ENCODE measurements around the gene SLC7A14. TPM values are rescaled to one million over a fixed set of nuclear protein-coding genes. Genes with fewer than 3 reads are reported as not detected.

SLC7A14 gene
- total and polyA plus RNA-seq, 7 experiments from 2014 or later = not detected

- no peak for ATAC-seq
- CTCF ChIA-PET = no interaction called here
- no peak overlapping the region for H3K27ac Mint-ChIP-seq
These were observed 98.8 kb downstream of the SLC7A14 start for GRCh38 chr3:170487031-170487430.

GRCh38 chr3:170486398-170486797 is 99.5 kb downstream of the SLC7A14 start:
- no peaks in the 10 kb centered on the region for H3K27me3 ChIP-seq (ENCODE audit: control insufficient read depth in 2 of 2, insufficient read depth in 2 of 2, low read length in 2 of 2)
- no peak overlapping the region for H3K4me3 ChIP-seq (ENCODE audit: low read length)
- H3K4me1 ChIP-seq (ENCODE audit: control insufficient read depth in 2 of 2, insufficient read depth in 2 of 2, low read length in 2 of 2) = no peaks in the 10 kb centered on the region
- Mint-ChIP-seq H3K27me3 (peaks cover 5 to 15% (median 10%) of the 10 kb centered on the region in 5 donors), H3K4me1 (peaks cover 0 to 2% (median 0%) of the 10 kb centered on the region in 7 donors), H3K4me3 (no peak overlapping the region), H3K9me3 (no peaks in the 10 kb centered on the region), H3K27ac (no peak overlapping the region), H3K36me3 (no peaks in the 10 kb centered on the region)
- no peaks in the 10 kb centered on the region for H3K36me3 ChIP-seq (ENCODE audit: control insufficient read depth in 2 of 3, insufficient read depth in 3 of 3, low read length in 3 of 3)
- H3K9me3 ChIP-seq (ENCODE audit: control insufficient read depth in 2 of 3, low read length in 3 of 3) = no peaks in the 10 kb centered on the region
- H3K27ac ChIP-seq (ENCODE audit: low read depth, low read length) = no peak overlapping the region
- ChIA-PET CTCF (interaction anchor here (0.7 kb wide), 1 partner anchor 122 kb away, joined by 3 read pairs; no protein-coding TSS in a partner anchor), POLR2A (no interaction called here)
- intact Hi-C loops (cut with micrococcal nuclease) = no loop called here
- DNase-seq (no peak), ATAC-seq (no peak)

More at GRCh38 chr3:170487031-170487430, 98.8 kb downstream of the SLC7A14 start:
- Histone ChIP-seq H3K9me3 (ENCODE audit: control insufficient read depth in 2 of 3, low read length in 3 of 3) (no peaks in the 10 kb centered on the region), H3K36me3 (ENCODE audit: control insufficient read depth in 2 of 3, insufficient read depth in 3 of 3, low read length in 3 of 3) (no peaks in the 10 kb centered on the region), H3K27me3 (ENCODE audit: control insufficient read depth in 2 of 2, insufficient read depth in 2 of 2, low read length in 2 of 2) (no peaks in the 10 kb centered on the region), H3K4me1 (ENCODE audit: control insufficient read depth in 2 of 2, insufficient read depth in 2 of 2, low read length in 2 of 2) (no peaks in the 10 kb centered on the region), H3K4me3 (ENCODE audit: low read length) (no peak overlapping the region), H3K27ac (ENCODE audit: low read depth, low read length) (no peak overlapping the region)
- H3K4me1 Mint-ChIP-seq = peaks cover 0 to 2% (median 0%) of the 10 kb centered on the region in 7 donors
- intact Hi-C loops (cut with micrococcal nuclease) = no loop called here
- DNase-seq = no peak
- H3K9me3 Mint-ChIP-seq = no peaks in the 10 kb centered on the region
- no peaks in the 10 kb centered on the region for H3K36me3 Mint-ChIP-seq
- POLR2A ChIA-PET = no interaction called here
- H3K4me3 Mint-ChIP-seq = no peak overlapping the region
- H3K27me3 Mint-ChIP-seq = peaks cover 5 to 15% (median 10%) of the 10 kb centered on the region in 5 donors

GRCh38 chr3:170485696-170486095 is 100.2 kb downstream of the SLC7A14 start:
- CTCF ChIA-PET = interaction anchor here (0.7 kb wide), 1 partner anchor 122 kb away, joined by 3 read pairs; no protein-coding TSS in a partner anchor
- no peak overlapping the region for H3K4me3 Mint-ChIP-seq
- Histone ChIP-seq H3K27me3 (ENCODE audit: control insufficient read depth in 2 of 2, insufficient read depth in 2 of 2, low read length in 2 of 2) (no peaks in the 10 kb centered on the region), H3K9me3 (ENCODE audit: control insufficient read depth in 2 of 3, low read length in 3 of 3) (no peaks in the 10 kb centered on the region), H3K36me3 (ENCODE audit: control insufficient read depth in 2 of 3, insufficient read depth in 3 of 3, low read length in 3 of 3) (no peaks in the 10 kb centered on the region), H3K4me3 (ENCODE audit: low read length) (no peak overlapping the region), H3K27ac (ENCODE audit: low read depth, low read length) (no peak overlapping the region), H3K4me1 (ENCODE audit: control insufficient read depth in 2 of 2, insufficient read depth in 2 of 2, low read length in 2 of 2) (no peaks in the 10 kb centered on the region)
- intact Hi-C loops (cut with micrococcal nuclease) = no loop called here
- DNase-seq (no peak), ATAC-seq (no peak)
- H3K36me3 Mint-ChIP-seq = no peaks in the 10 kb centered on the region
- H3K27ac Mint-ChIP-seq = no peak overlapping the region
- H3K9me3 Mint-ChIP-seq = no peaks in the 10 kb centered on the region
- H3K27me3 Mint-ChIP-seq = peaks cover 5 to 15% (median 10%) of the 10 kb centered on the region in 5 donors
- POLR2A ChIA-PET = no interaction called here
- peaks cover 0 to 2% (median 0%) of the 10 kb centered on the region in 7 donors for H3K4me1 Mint-ChIP-seq

- no peaks in the 10 kb centered on the region for H3K9me3 ChIP-seq (ENCODE audit: control insufficient read depth in 2 of 3, low read length in 3 of 3)
- intact Hi-C loops (cut with micrococcal nuclease) = no loop called here
- CTCF ChIA-PET = no interaction called here
- no peak for ATAC-seq
- Mint-ChIP-seq H3K4me3 (no peak overlapping the region), H3K9me3 (no peaks in the 10 kb centered on the region), H3K27ac (no peak overlapping the region), H3K36me3 (no peaks in the 10 kb centered on the region), H3K4me1 (peaks cover 0 to 2% (median 0%) of the 10 kb centered on the region in 7 donors), H3K27me3 (peaks cover 5 to 15% (median 10%) of the 10 kb centered on the region in 5 donors)
- no peaks in the 10 kb centered on the region for H3K36me3 ChIP-seq (ENCODE audit: control insufficient read depth in 2 of 3, insufficient read depth in 3 of 3, low read length in 3 of 3)
- H3K27me3 ChIP-seq (ENCODE audit: control insufficient read depth in 2 of 2, insufficient read depth in 2 of 2, low read length in 2 of 2) = no peaks in the 10 kb centered on the region
- no peaks in the 10 kb centered on the region for H3K4me1 ChIP-seq (ENCODE audit: control insufficient read depth in 2 of 2, insufficient read depth in 2 of 2, low read length in 2 of 2)
- H3K4me3 ChIP-seq (ENCODE audit: low read length) = no peak overlapping the region
- DNase-seq = no peak
- POLR2A ChIA-PET = no interaction called here
- no peak overlapping the region for H3K27ac ChIP-seq (ENCODE audit: low read depth, low read length)
These were observed 100.6 kb downstream of the SLC7A14 start for GRCh38 chr3:170485294-170485693.

GRCh38 chr3:170484869-170485268 is 101.0 kb downstream of the SLC7A14 start:
- Histone ChIP-seq H3K4me1 (ENCODE audit: control insufficient read depth in 2 of 2, insufficient read depth in 2 of 2, low read length in 2 of 2) (no peaks in the 10 kb centered on the region), H3K27ac (ENCODE audit: low read depth, low read length) (no peak overlapping the region), H3K4me3 (ENCODE audit: low read length) (no peak overlapping the region), H3K36me3 (ENCODE audit: control insufficient read depth in 2 of 3, insufficient read depth in 3 of 3, low read length in 3 of 3) (no peaks in the 10 kb centered on the region), H3K27me3 (ENCODE audit: control insufficient read depth in 2 of 2, insufficient read depth in 2 of 2, low read length in 2 of 2) (no peaks in the 10 kb centered on the region), H3K9me3 (ENCODE audit: control insufficient read depth in 2 of 3, low read length in 3 of 3) (no peaks in the 10 kb centered on the region)
- no peak overlapping the region for H3K4me3 Mint-ChIP-seq
- H3K4me1 Mint-ChIP-seq = peaks cover 0 to 2% (median 0%) of the 10 kb centered on the region in 7 donors
- ChIA-PET POLR2A (no interaction called here), CTCF (no interaction called here)
- no peaks in the 10 kb centered on the region for H3K9me3 Mint-ChIP-seq
- H3K27ac Mint-ChIP-seq = no peak overlapping the region
- no peak for ATAC-seq
- DNase-seq = no peak
- intact Hi-C loops (cut with micrococcal nuclease) = no loop called here
- H3K36me3 Mint-ChIP-seq = no peaks in the 10 kb centered on the region
- peaks cover 5 to 15% (median 10%) of the 10 kb centered on the region in 5 donors for H3K27me3 Mint-ChIP-seq

- H3K4me1 Mint-ChIP-seq = peaks cover 0 to 2% (median 0%) of the 10 kb centered on the region in 7 donors
- Histone ChIP-seq H3K9me3 (ENCODE audit: control insufficient read depth in 2 of 3, low read length in 3 of 3) (no peaks in the 10 kb centered on the region), H3K4me3 (ENCODE audit: low read length) (no peak overlapping the region), H3K4me1 (ENCODE audit: control insufficient read depth in 2 of 2, insufficient read depth in 2 of 2, low read length in 2 of 2) (no peaks in the 10 kb centered on the region), H3K27me3 (ENCODE audit: control insufficient read depth in 2 of 2, insufficient read depth in 2 of 2, low read length in 2 of 2) (no peaks in the 10 kb centered on the region), H3K36me3 (ENCODE audit: control insufficient read depth in 2 of 3, insufficient read depth in 3 of 3, low read length in 3 of 3) (no peaks in the 10 kb centered on the region), H3K27ac (ENCODE audit: low read depth, low read length) (no peak overlapping the region)
- H3K9me3 Mint-ChIP-seq = no peaks in the 10 kb centered on the region
- intact Hi-C loops (cut with micrococcal nuclease) = no loop called here
- H3K27me3 Mint-ChIP-seq = peaks cover 5 to 15% (median 11%) of the 10 kb centered on the region in 5 donors
- DNase-seq (no peak), ATAC-seq (no peak)
- ChIA-PET CTCF (no interaction called here), POLR2A (no interaction called here)
- no peak overlapping the region for H3K27ac Mint-ChIP-seq
- no peaks in the 10 kb centered on the region for H3K36me3 Mint-ChIP-seq
- H3K4me3 Mint-ChIP-seq = no peak overlapping the region
These were observed 102.2 kb downstream of the SLC7A14 start for GRCh38 chr3:170483485-170484262.

- peaks cover 5 to 15% (median 10%) of the 10 kb centered on the region in 5 donors for H3K27me3 Mint-ChIP-seq
- Histone ChIP-seq H3K27ac (ENCODE audit: low read depth, low read length) (no peak overlapping the region), H3K36me3 (ENCODE audit: control insufficient read depth in 2 of 3, insufficient read depth in 3 of 3, low read length in 3 of 3) (no peaks in the 10 kb centered on the region), H3K27me3 (ENCODE audit: control insufficient read depth in 2 of 2, insufficient read depth in 2 of 2, low read length in 2 of 2) (no peaks in the 10 kb centered on the region), H3K4me1 (ENCODE audit: control insufficient read depth in 2 of 2, insufficient read depth in 2 of 2, low read length in 2 of 2) (no peaks in the 10 kb centered on the region), H3K4me3 (ENCODE audit: low read length) (no peak overlapping the region), H3K9me3 (ENCODE audit: control insufficient read depth in 2 of 3, low read length in 3 of 3) (no peaks in the 10 kb centered on the region)
- no peak for DNase-seq
- intact Hi-C loops (cut with micrococcal nuclease) = no loop called here
- H3K36me3 Mint-ChIP-seq = no peaks in the 10 kb centered on the region
- no peak overlapping the region for H3K27ac Mint-ChIP-seq
- no peak for ATAC-seq
- peaks cover 0 to 2% (median 0%) of the 10 kb centered on the region in 7 donors for H3K4me1 Mint-ChIP-seq
- no peak overlapping the region for H3K4me3 Mint-ChIP-seq
- CTCF ChIA-PET = no interaction called here
- H3K9me3 Mint-ChIP-seq = no peaks in the 10 kb centered on the region
- POLR2A ChIA-PET = no interaction called here
These were observed 103.7 kb downstream of the SLC7A14 start for GRCh38 chr3:170482199-170482598.
